WI38 (cell line): ENCODE data around the gene SCAPER.

Source experiments
- H3K4me3 ChIP-seq: 2 replicates; pipeline ENCODE4 v1.5.1; 2011; ENCODE audit warnings: low read depth, mild to moderate bottlenecking, control low read depth, low read length
- TF ChIP-seq, protein P1 (sequence below): IDR thresholded peaks from 2 replicates; pipeline ENCODE4 v1.5.1; 2012; ENCODE audit warnings: low read depth, mild to moderate bottlenecking, control low read depth, low read length

Gene SCAPER

DNA sequence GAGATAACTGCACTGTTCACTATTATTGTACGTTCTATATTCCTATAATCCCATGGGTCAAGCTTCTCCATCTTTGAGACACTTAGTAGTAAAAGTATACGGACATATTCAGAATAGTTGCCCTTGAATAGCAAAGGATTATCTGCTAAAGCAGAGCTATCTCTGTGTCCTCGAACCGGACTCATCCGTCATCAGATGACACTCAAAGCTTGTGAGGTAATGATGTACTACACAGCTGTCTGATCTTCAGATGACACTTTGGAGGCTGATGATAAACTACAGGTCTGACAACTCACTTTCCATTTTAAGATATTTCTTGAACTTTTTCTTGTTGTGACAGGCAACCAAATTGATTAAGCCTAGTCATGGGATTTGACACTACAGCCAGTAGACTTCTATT is 240.2 kb downstream of the SCAPER start:
- no peak overlapping the region for H3K4me3 ChIP-seq
- TF ChIP-seq, protein P1, sequence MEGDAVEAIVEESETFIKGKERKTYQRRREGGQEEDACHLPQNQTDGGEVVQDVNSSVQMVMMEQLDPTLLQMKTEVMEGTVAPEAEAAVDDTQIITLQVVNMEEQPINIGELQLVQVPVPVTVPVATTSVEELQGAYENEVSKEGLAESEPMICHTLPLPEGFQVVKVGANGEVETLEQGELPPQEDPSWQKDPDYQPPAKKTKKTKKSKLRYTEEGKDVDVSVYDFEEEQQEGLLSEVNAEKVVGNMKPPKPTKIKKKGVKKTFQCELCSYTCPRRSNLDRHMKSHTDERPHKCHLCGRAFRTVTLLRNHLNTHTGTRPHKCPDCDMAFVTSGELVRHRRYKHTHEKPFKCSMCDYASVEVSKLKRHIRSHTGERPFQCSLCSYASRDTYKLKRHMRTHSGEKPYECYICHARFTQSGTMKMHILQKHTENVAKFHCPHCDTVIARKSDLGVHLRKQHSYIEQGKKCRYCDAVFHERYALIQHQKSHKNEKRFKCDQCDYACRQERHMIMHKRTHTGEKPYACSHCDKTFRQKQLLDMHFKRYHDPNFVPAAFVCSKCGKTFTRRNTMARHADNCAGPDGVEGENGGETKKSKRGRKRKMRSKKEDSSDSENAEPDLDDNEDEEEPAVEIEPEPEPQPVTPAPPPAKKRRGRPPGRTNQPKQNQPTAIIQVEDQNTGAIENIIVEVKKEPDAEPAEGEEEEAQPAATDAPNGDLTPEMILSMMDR: no peak

DNA sequence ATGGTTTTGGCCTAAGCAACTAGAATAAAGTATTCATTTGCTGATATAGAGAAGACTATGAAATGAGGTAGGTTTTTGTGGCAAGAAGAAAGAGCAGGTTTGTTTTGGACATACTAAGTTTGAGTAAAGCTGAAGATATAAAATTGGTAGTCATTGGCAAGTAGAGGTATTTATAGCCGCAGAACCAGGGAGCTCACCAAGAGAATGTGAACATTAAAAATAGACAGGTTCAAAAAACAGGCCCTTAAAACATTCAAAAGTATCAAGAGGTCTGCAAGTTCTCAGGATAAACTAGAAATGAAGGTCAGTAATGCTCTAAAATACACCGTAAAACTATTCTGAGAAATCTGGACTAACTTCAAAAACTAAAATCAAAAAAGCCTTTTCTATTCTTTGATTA is 240.7 kb downstream of the SCAPER start:
- no peak overlapping the region for H3K4me3 ChIP-seq
- TF ChIP-seq, protein P1: no peak

DNA sequence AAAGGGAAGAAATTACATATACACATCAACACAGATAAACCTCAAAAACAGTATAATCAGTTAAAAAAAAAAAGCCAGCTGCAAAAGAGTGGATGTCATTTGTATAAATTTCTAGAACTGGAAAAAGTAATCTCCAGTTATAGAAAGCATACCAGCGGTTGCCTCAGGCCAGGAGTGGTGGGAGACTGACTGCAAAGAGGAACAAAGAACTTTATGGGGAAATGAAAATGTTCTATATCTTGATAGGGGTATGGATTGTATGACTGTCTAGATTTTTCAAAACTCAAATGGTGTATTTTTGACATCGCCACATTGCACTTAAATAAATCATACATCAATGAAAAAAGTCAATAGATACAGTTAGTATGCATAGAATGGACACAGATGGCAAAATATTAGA is 241.6 kb downstream of the SCAPER start:
- H3K4me3 ChIP-seq: no peak overlapping the region
- TF ChIP-seq, protein P1: no peak

DNA sequence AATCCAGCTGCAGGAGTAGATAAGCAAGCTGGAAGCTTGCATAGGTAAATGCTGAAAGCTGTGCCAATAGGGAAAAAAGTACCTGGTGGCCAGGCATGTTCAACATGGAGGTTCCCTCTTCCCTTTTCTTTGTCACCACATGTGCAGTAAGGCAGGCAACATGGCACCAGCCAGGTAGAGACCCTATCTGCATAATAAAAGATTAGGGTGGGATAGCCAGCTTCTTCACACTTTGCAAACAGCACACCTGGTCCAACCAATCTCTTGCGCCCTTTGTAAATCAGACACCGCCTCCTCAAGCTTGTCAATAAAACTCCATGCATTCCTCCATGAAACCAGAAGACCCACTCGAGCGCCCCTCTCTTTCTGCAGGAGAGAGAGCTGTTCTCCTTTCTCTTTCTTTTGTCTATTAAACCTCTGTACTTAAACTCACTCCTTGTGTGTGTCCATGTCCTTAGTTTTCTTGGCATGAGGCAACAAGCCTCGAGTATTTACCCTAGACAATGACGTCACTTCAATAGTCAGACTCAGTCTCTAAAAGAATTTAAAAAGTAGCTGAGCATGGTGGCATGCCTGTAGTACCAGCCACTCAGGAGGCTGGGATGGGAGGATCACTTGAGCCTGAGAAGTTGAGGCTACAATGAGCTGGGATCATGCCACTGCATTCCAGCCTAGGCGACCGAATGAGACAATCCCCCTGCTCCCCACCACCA is 256.3 kb downstream of the SCAPER start:
- TF ChIP-seq, protein P1: no peak
- H3K4me3 ChIP-seq: no peak overlapping the region

DNA sequence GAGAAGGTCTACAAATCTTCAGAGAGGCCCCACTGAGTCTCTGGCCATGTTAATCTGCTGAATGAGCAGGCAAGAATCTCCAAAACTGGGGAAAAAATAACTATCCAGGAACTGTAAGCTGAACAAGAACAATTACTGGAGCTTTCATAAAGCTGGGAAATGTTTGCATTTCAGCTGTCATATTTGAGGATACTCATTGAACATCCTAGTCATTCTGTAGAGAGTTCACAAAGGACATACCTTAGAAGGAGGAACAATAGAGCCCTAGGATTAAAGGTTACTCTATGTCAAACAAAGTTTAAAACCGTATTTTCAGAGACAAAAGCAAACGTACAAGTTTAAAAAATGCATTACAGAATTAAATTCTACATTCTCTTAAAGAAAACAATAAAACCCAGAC is 257.5 kb downstream of the SCAPER start:
- H3K4me3 ChIP-seq: no peak overlapping the region
- TF ChIP-seq, protein P1: no peak

DNA sequence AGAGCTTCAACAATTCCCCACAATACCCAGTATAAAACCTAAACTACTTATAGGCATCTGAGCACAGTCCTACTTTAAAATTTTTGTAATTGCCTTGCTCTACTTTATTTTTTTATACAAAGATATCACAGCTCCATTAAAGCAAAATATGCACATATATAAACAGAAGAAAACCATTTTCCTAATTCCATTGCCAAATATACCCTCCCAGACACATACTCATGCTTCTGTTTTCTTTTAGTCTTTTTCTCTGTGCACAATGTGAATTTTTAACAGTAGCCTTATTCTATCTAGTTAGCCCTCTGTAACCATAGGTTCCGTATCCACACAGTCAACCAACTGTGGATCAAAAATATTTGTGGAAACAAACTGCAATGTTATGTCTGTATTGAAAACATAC is 260.5 kb downstream of the SCAPER start:
- TF ChIP-seq, protein P1: no peak
- H3K4me3 ChIP-seq: no peak overlapping the region

DNA sequence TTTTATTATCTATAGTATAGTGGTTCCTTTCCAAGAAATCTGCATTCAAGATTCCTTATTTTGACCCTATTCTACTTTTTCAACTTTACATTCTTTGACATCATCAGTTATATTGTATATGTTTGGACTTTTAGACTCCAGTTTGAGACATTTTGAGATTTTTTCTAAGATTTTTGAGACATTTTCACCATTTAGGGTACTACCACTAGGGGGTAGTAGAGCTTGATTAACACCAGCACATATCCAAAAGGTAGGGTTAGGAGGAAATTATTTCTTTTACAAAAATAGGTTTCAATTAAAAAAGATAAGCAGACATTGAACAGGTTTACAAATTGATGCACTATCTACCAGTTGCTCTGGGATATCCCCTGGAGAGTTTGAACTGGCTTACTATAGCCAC is 262.5 kb downstream of the SCAPER start:
- no peak overlapping the region for H3K4me3 ChIP-seq
- TF ChIP-seq, protein P1: no peak
